ENCODE data around the gene WDR45B.

- TF ChIP-seq CTCF (IDR thresholded peaks at IDR 0.05) (no peak), ZFX (IDR thresholded peaks at IDR 0.05; ENCODE audit: borderline replicate concordance) (no peak)
These were observed 8.2 kb downstream of the WDR45B start for GRCh38 chr17:82640036-82640435.
